ENCODE results near the gene KIAA1328. TPM values are rescaled to one million over a fixed set of nuclear protein-coding genes. Genes with fewer than 3 reads are reported as not detected.

The KIAA1328 gene
- total RNA-seq, 3 donors from 2014 or later: 6.0 to 9.8 (median 7.4) TPM

GRCh38 chr18:36887864-36888263 lies 58.9 kb downstream of the KIAA1328 start:
- intact Hi-C loops (cut with DNase I, micrococcal nuclease): no loop called here
- Histone ChIP-seq H3K36me3 (ENCODE audit: low read depth) (no peaks in the 10 kb centered on the region), H3K4me1 (ENCODE audit: low read depth) (peaks cover 2% of the 10 kb centered on the region), H3K4me3 (no peak overlapping the region), H3K9me3 (no peaks in the 10 kb centered on the region)
- no peak for TF ChIP-seq CTCF (IDR thresholded peaks at IDR 0.05)
- ATAC-seq (no peak), DNase-seq (no peak)

GRCh38 chr18:36888778-36889177 lies 59.9 kb downstream of the KIAA1328 start:
- DNase-seq: no peak
- ATAC-seq: no peak
- peaks cover 2% of the 10 kb centered on the region for H3K4me1 ChIP-seq (ENCODE audit: low read depth)
- TF ChIP-seq CTCF (IDR thresholded peaks at IDR 0.05): no peak
- no peaks in the 10 kb centered on the region for H3K36me3 ChIP-seq (ENCODE audit: low read depth)
- H3K4me3 ChIP-seq: no peak overlapping the region
- intact Hi-C loops (cut with DNase I, micrococcal nuclease): no loop called here
- no peaks in the 10 kb centered on the region for H3K9me3 ChIP-seq

DNA sequence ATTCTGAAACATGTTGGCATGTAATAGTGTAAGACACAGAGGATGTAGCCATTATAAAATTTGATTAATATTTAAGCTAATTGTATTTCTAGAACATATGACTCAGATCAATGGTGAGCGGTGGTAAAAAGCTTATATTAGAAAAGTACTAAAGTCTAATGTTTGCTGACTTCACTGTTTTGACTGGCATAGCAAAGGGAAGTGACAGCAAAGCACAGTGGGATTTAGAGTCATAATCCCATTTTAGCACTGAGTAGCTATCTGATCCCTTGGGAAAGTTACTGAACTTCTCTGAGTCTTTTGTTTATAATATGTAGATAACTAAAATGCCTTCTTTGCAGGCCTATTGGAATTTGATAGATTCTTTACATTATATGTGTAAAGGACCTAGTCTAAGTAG lies 60.4 kb downstream of the KIAA1328 start:
- intact Hi-C loops (cut with DNase I, micrococcal nuclease): no loop called here
- TF ChIP-seq CTCF (IDR thresholded peaks at IDR 0.05): no peak
- Histone ChIP-seq H3K4me3 (no peak overlapping the region), H3K4me1 (ENCODE audit: low read depth) (peaks cover 2% of the 10 kb centered on the region), H3K9me3 (no peaks in the 10 kb centered on the region), H3K36me3 (ENCODE audit: low read depth) (no peaks in the 10 kb centered on the region)
- no peak for ATAC-seq
- DNase-seq: no peak

GRCh38 chr18:36889742-36890141 lies 60.8 kb downstream of the KIAA1328 start:
- no peak for ATAC-seq
- DNase-seq: no peak
- Histone ChIP-seq H3K9me3 (no peaks in the 10 kb centered on the region), H3K4me3 (no peak overlapping the region), H3K4me1 (ENCODE audit: low read depth) (peaks cover 2% of the 10 kb centered on the region), H3K36me3 (ENCODE audit: low read depth) (no peaks in the 10 kb centered on the region)
- TF ChIP-seq CTCF (IDR thresholded peaks at IDR 0.05): no peak
- intact Hi-C loops (cut with DNase I, micrococcal nuclease): no loop called here

GRCh38 chr18:36890598-36890997 lies 61.7 kb downstream of the KIAA1328 start:
- no peak for TF ChIP-seq CTCF (IDR thresholded peaks at IDR 0.05)
- intact Hi-C loops (cut with DNase I, micrococcal nuclease): no loop called here
- no peaks in the 10 kb centered on the region for H3K36me3 ChIP-seq (ENCODE audit: low read depth)
- no peaks in the 10 kb centered on the region for H3K9me3 ChIP-seq
- DNase-seq (no peak), ATAC-seq (no peak)
- peaks cover 2% of the 10 kb centered on the region for H3K4me1 ChIP-seq (ENCODE audit: low read depth)
- no peak overlapping the region for H3K4me3 ChIP-seq

GRCh38 chr18:36893227-36893626 lies 64.3 kb downstream of the KIAA1328 start:
- no peaks in the 10 kb centered on the region for H3K36me3 ChIP-seq (ENCODE audit: low read depth)
- intact Hi-C loops (cut with DNase I, micrococcal nuclease): no loop called here
- DNase-seq: no peak
- H3K4me3 ChIP-seq: no peak overlapping the region
- ATAC-seq: no peak
- no peak for TF ChIP-seq CTCF (IDR thresholded peaks at IDR 0.05)
- H3K4me1 ChIP-seq (ENCODE audit: low read depth): peaks cover 2% of the 10 kb centered on the region
- H3K9me3 ChIP-seq: no peaks in the 10 kb centered on the region

All from mucosa of descending colon (tissue), 3 donors.